H1 (cell line): ENCODE measurements around the gene ATP2B3. TPM values are rescaled to one million over a fixed set of nuclear protein-coding genes. Genes with fewer than 3 reads are reported as not detected.

Source experiments
- SIX5 ChIP-seq: IDR thresholded peaks from 2 replicates; pipeline ENCODE4 v1.6.1; 2011; ENCODE audit warnings: mild to moderate bottlenecking, low read depth, low read length
- polyA plus RNA-seq, 7 experiments: library from polyadenylated mRNA; depleted of rRNA in 3 of 7; stranded (reverse) in 5 of 7; unstranded in 2 of 7; fragments of >200 nt in 5 of 7; fragments of 200-250 nt in 2 of 7; gene quantifications; 1 replicate in 5 of 7; 2 replicates in 1 of 7; 4 replicates in 1 of 7; pipeline versions ENCODE4 v1.2.1 to v1.2.3, GENCODE V29; 2011 to 2013; ENCODE audit warnings: missing spikeins in 2 of 7, mixed read lengths in 2 of 7
- total RNA-seq: library from RNA; stranded (reverse); fragmentation: NEBNext Ultra II Directional; extraction: Animal tissue kit (Norgen Biotek cat#: 25700); gene quantifications from 2 replicates; pipeline ENCODE4 v1.2.1, GENCODE V29; 2021

ATP2B3 gene
- total and polyA plus RNA-seq, 2 of the 8 experiments (the other 6 are each of a cell fraction or from before 2014, with no cell fraction given): 0.14 to 0.19 TPM

DNA sequence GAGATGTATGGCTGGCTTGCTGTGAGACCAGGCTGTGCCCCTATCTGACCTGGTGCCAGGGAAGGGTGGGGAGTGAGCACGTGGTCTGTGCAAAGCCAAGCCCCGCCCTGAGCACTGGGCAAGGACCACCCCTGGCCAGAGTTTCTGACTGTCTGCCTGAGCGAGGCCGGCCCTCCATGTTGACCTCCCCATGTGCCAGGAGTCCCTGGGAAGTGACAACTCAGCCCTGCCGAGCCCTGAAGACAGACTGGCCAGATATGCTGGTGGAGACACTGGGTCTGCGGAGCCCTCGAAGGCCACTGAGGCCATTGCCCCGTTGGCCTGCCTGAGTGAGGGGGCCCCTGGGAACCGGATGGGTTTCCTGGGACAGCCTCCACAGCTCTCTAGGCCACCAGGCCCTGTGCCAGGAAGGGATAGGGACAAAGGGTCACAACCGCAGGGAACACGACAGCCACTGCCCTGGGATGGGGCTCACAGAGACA is 29.8 kb upstream of the ATP2B3 start (continued):
- TF ChIP-seq SIX5: no peak
